WI38 (cell line): ENCODE data around the gene JAK3.

Source experiments
- H3K4me3 ChIP-seq: 2 replicates; pipeline ENCODE4 v1.5.1; 2011; ENCODE audit warnings: low read depth, mild to moderate bottlenecking, control low read depth, low read length
- CTCF ChIP-seq: IDR thresholded peaks from 2 replicates; pipeline ENCODE4 v1.5.1; 2012; ENCODE audit warnings: low read depth, mild to moderate bottlenecking, control low read depth, low read length

JAK3 gene

GRCh38 chr19:17881701-17882100 is 33.9 kb upstream of the JAK3 start:
- no peak for TF ChIP-seq CTCF
- H3K4me3 ChIP-seq, result no peak overlapping the region

GRCh38 chr19:17879466-17879865 is 31.7 kb upstream of the JAK3 start:
- no peak for TF ChIP-seq CTCF
- H3K4me3 ChIP-seq, result no peak overlapping the region

- TF ChIP-seq CTCF, result no peak
Observed at GRCh38 chr19:17877696-17878095, 29.9 kb upstream of the JAK3 start.

GRCh38 chr19:17874758-17875135 is 27.0 kb upstream of the JAK3 start:
- no peak for TF ChIP-seq CTCF
- no peak overlapping the region for H3K4me3 ChIP-seq

More at GRCh38 chr19:17877696-17878095, 29.9 kb upstream of the JAK3 start:
- no peak overlapping the region for H3K4me3 ChIP-seq

- TF ChIP-seq CTCF, result no peak
- H3K4me3 ChIP-seq, result no peak overlapping the region
Observed at GRCh38 chr19:17873786-17874757, 26.3 kb upstream of the JAK3 start.

- no peak for TF ChIP-seq CTCF
- no peak overlapping the region for H3K4me3 ChIP-seq
Observed at GRCh38 chr19:17872251-17873001, 24.6 kb upstream of the JAK3 start.

- no peak for TF ChIP-seq CTCF
- H3K4me3 ChIP-seq, result no peak within 1 kb of the TSS
Observed at GRCh38 chr19:17871878-17872250, 24.1 kb upstream of the JAK3 start, which contains the start of gene SLC5A5. SLC5A5 (plus strand) TSS chr19:17871945; CDS start chr19:17872320, 375 bp downstream.
